Spinal cord (tissue), 10 donors: Measurements from ENCODE around the gene HSF5. TPM values are rescaled to one million over a fixed set of nuclear protein-coding genes. Genes with fewer than 3 reads are reported as not detected.
A peak's percentile ranks its signal among the peaks of the same experiment; 100 is the strongest.

ENCODE experiments used
- DNase-seq, 6 donors: peaks; one replicate each; pipeline versions ENCODE4 v3.0.0 to v3.0.0-alpha.2; 2013 to 2015; ENCODE audit warnings: low spot score in 6 of 6, low read depth in 4 of 6
- H3K27ac ChIP-seq: one replicate; pipeline ENCODE4 v1.5.1; 2013; ENCODE audit warnings: low read depth, low read length, control low read depth
- H3K27me3 ChIP-seq: one replicate; pipeline ENCODE4 v1.6.1; 2013; ENCODE audit warnings: low read length; ENCODE audit not compliant: control insufficient read depth, insufficient read depth
- H3K36me3 ChIP-seq: one replicate; pipeline ENCODE4 v1.6.1; 2013; ENCODE audit warnings: low read length; ENCODE audit not compliant: control insufficient read depth, insufficient read depth
- H3K4me1 ChIP-seq: one replicate; pipeline ENCODE4 v1.6.1; 2013; ENCODE audit warnings: low read length; ENCODE audit not compliant: control insufficient read depth, insufficient read depth
- H3K4me3 ChIP-seq: one replicate; pipeline ENCODE4 v1.5.1; 2013; ENCODE audit warnings: low read depth, low read length, control low read depth
- H3K9me3 ChIP-seq: one replicate; pipeline ENCODE4 v1.6.1; 2013; ENCODE audit warnings: low read length; ENCODE audit not compliant: control insufficient read depth, insufficient read depth
- WGBS: methylation state at CpG from one replicate; pipeline ENCODE4 v1.1.5; 2013; ENCODE audit warnings: missing lambda C conversion rate; ENCODE audit not compliant: insufficient coverage; 5-methylcytosine and 5-hydroxymethylcytosine counted together
- polyA plus RNA-seq, 2 donors: library from polyadenylated mRNA; unstranded; fragments of 120-200 nt; gene quantifications; one replicate each; pipeline ENCODE4 v1.2.1, GENCODE V29; 2013; ENCODE audit not compliant: insufficient read length in 2 of 2
- total RNA-seq, 2 donors: library from RNA; depleted of rRNA in 1 of 2; stranded (reverse); fragments of 120-200 nt in 1 of 2; fragments of >200 nt in 1 of 2; gene quantifications; one replicate each; pipeline versions ENCODE4 v1.2.3 to v1.2.4, GENCODE V29; 2013 to 2014
- donor health status: healthy.

Gene HSF5
- total and polyA plus RNA-seq, 4 donors, result 0.10 to 0.50 (median 0.24) TPM

- Histone ChIP-seq H3K27me3 (no peaks in the 10 kb centered on the region), H3K36me3 (no peaks in the 10 kb centered on the region), H3K4me3 (peak within 1 kb of the TSS; percentile 52), H3K4me1 (no peaks in the 10 kb centered on the region), H3K9me3 (no peaks in the 10 kb centered on the region), H3K27ac (peak within 1 kb of the TSS; percentile 45)
- WGBS, result 0% methylated on average over 4 of the region's 8 CpGs
- peak; percentile 57 to 95 (median 77) for DNase-seq
Observed at GRCh38 chr17:58417300-58418092, 70.7 kb downstream of the HSF5 start, which contains the start of gene RNF43. Gene RNF43, minus strand, starts transcription at chr17:58417534. Its CDS starts 1,957 bp downstream, at chr17:58415577.

GRCh38 chr17:58416937-58417299 lies 71.3 kb downstream of the HSF5 start:
- Histone ChIP-seq H3K4me3 (peak overlapping the region; percentile 52), H3K36me3 (no peaks in the 10 kb centered on the region), H3K9me3 (no peaks in the 10 kb centered on the region), H3K27me3 (no peaks in the 10 kb centered on the region), H3K27ac (peak overlapping the region; percentile 45), H3K4me1 (no peaks in the 10 kb centered on the region)
- 32% methylated on average over 5 of the region's 6 CpGs for WGBS
- peak in 1 of 6 donors; percentile 4 for DNase-seq

- H3K36me3 ChIP-seq, result no peaks in the 10 kb centered on the region
- H3K4me3 ChIP-seq, result peak overlapping the region; percentile 52
- H3K27me3 ChIP-seq, result no peaks in the 10 kb centered on the region
- no peaks in the 10 kb centered on the region for H3K9me3 ChIP-seq
- no CpG with 5 or more reads among the region's 4 CpGs for WGBS
- DNase-seq, result no peak
- no peaks in the 10 kb centered on the region for H3K4me1 ChIP-seq
- H3K27ac ChIP-seq, result no peak overlapping the region
Observed at GRCh38 chr17:58416396-58416795, 71.8 kb downstream of the HSF5 start.

DNA sequence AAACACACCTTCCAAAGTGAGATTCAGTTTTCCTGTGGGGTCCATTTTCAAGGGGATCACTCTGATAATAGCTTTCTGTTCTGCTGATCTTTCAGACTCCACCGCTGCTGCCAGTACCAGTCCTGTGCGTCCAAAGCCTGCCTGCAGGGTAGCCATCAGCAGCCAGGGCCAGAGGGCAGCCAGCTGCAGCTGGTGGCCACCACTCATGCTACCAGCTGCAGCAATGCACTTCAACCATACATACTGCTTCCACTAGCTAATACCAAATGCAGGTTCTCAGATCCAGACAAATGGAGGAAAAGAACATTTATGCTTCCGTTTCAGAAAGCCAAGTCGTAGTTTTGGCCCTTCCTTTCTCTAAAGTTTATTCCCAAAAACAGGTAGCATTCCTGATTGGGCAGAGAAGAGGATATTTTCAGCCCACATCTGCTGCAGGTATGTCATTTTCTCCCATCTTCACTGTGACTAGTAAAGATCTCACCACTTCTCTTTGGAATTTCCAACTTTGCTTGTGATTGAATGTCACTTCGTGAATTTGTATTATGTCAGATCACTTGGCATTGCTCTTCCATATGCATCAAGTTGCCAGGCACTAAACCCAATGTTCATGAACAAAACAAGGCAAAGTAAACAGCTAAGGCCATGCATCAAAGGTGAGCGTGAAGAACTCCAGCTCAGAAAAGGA lies 72.7 kb downstream of the HSF5 start:
- Histone ChIP-seq H3K4me3 (peak overlapping the region; percentile 17), H3K27me3 (no peaks in the 10 kb centered on the region), H3K36me3 (no peaks in the 10 kb centered on the region), H3K4me1 (no peaks in the 10 kb centered on the region), H3K27ac (no peak overlapping the region), H3K9me3 (no peaks in the 10 kb centered on the region)
- 65% methylated on average over 5 of the region's 6 CpGs for WGBS
- DNase-seq, result no peak

DNA sequence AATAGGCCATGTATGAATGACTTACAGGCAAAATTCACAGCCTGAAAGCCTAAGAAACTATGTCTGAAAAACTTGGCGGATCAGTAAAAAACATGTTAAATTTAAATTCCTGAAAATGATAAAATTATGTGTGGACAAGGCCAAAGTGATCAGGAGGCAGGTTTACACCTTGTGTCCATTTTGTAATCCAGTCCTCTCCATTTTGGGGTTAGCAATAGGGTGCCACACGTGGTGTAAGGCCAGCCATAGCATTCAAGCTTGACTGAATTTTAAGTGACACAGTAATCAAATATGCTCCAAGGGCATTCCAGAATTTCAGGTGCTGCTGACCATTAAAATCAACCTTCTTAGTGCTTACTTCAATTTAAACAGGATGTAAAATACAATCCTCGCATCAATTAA lies 73.6 kb downstream of the HSF5 start:
- Histone ChIP-seq H3K4me1 (no peaks in the 10 kb centered on the region), H3K9me3 (no peaks in the 10 kb centered on the region), H3K27ac (no peak overlapping the region), H3K27me3 (no peaks in the 10 kb centered on the region), H3K4me3 (no peak overlapping the region), H3K36me3 (no peaks in the 10 kb centered on the region)
- DNase-seq, result no peak
- 69% methylated on average over 2 of the region's 3 CpGs for WGBS

DNA sequence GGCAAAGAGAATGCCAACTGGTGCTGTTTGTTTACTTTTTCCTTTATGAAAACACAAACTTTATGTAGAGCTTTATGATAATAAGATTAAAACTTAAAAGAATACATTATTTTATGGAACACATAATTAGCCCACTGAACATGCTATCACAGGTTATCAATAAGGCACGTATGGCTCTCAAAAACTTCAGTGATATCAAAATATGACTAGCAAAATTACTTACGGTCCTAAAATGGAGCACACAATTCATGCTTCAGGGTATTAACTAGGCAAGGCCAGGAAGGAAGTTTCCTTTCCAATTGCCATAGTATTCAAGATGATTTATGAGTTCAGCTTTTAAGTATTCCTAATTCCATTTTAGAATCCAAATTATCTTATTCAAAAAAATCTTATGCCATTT lies 74.5 kb downstream of the HSF5 start:
- DNase-seq, result no peak
- H3K27me3 ChIP-seq, result no peaks in the 10 kb centered on the region
- no peaks in the 10 kb centered on the region for H3K9me3 ChIP-seq
- no peaks in the 10 kb centered on the region for H3K36me3 ChIP-seq
- no peaks in the 10 kb centered on the region for H3K4me1 ChIP-seq
- no peak overlapping the region for H3K4me3 ChIP-seq
- 63% methylated on average over 2 of the region's 2 CpGs for WGBS
- no peak overlapping the region for H3K27ac ChIP-seq

DNA sequence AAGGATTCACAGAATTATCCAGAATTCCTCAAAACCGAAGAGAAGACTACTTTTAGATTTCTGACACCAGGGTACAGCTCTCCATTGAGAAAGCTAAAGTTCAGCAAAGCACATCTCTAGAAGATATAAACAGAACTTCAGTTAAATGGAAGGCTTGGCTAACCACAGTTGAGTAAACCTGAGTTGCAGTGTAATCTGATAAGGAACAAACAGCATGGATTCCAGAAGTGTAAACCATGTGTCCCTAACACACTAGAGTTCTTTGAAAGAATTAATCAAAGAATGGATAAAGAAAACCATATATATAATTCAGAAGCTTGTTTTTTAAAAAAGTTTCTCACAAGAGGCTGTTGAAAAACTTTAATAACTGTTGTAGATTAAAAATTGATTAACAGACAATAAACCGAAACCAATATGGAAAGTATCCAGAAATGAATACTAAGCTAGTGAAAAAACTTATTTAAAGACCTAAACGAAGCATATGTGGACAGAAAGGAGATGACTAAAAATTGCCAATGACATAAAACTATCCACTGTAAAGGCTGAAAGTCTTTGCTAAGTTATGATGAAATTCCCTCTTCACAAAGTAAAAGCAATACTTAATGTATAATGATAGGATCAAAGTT lies 75.1 kb downstream of the HSF5 start:
- no peaks in the 10 kb centered on the region for H3K4me1 ChIP-seq
- H3K27ac ChIP-seq, result no peak overlapping the region
- no peak overlapping the region for H3K4me3 ChIP-seq
- no CpG with 5 or more reads among the region's 3 CpGs for WGBS
- DNase-seq, result no peak
- H3K27me3 ChIP-seq, result no peaks in the 10 kb centered on the region
- H3K36me3 ChIP-seq, result no peaks in the 10 kb centered on the region
- no peaks in the 10 kb centered on the region for H3K9me3 ChIP-seq

DNA sequence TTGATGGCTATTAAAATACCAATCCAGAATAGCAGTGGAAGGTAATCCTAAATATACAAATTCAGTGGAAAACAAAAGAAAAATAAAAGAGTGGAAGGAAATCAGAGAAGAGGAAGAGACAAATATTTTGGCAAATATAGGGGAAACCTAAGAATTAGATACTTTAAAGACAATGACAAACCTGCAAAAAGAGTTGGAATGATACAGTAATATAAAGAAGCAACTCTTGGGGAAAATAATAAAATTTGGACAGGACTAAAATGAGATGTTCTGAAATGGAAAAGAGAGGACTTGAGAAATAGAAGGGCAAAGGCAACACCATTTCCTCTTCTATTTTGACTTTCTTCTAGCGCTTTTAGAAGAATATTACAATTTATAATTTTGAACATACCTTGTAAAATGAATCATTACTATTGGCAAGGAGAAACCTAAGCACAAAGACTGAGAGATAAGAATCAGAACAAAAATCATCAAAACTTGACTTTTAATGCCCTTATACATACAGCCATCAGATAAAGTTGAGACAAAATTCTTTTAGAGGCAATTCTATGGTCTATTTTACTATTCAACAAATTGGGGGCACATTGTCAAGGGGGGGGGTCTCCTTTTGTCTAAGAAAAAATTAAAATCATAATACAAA lies 76.0 kb downstream of the HSF5 start:
- no peak overlapping the region for H3K4me3 ChIP-seq
- no peaks in the 10 kb centered on the region for H3K36me3 ChIP-seq
- H3K27ac ChIP-seq, result no peak overlapping the region
- H3K9me3 ChIP-seq, result no peaks in the 10 kb centered on the region
- no peaks in the 10 kb centered on the region for H3K27me3 ChIP-seq
- DNase-seq, result no peak
- no CpG with 5 or more reads among the region's 1 CpG for WGBS
- no peaks in the 10 kb centered on the region for H3K4me1 ChIP-seq

DNA sequence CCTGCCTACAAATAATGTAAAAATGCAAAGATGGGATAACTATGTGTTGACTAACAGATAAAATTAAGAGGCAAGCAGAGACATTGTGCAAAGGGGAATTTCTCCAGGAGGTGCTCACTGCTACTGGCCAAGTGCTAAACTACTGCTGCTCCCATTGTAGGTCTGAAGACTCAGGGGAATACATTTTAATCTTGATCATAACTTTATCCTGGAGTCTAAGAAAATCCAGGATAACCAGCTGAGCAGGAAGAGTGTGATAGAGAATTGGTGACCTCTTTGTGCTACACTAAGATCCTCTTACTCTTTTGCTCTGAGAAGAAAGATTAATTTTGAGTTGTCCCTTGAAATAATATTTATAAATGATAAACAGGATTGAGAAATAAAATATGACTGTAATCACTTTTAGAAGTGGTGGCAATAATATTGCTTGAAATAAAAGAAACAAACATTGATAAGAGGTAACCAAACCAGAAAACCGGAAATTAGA lies 76.8 kb downstream of the HSF5 start:
- Histone ChIP-seq H3K4me3 (no peak overlapping the region), H3K9me3 (no peaks in the 10 kb centered on the region), H3K36me3 (no peaks in the 10 kb centered on the region), H3K27ac (no peak overlapping the region), H3K4me1 (no peaks in the 10 kb centered on the region), H3K27me3 (no peaks in the 10 kb centered on the region)
- WGBS, result no CpG with 5 or more reads among the region's 1 CpG
- DNase-seq, result no peak
